Chondrocyte (in vitro differentiated cells): ENCODE measurements around the gene RGP1. TPM values are rescaled to one million over a fixed set of nuclear protein-coding genes. Genes with fewer than 3 reads are reported as not detected.

Source experiments
- DNase-seq: peaks from one replicate; pipeline ENCODE4 v3.0.0; 2021; ENCODE audit warnings: mixed read lengths, low spot score
- H3K27ac Mint-ChIP-seq: one replicate; pipeline ENCODE4 v1.8.0; 2021; ENCODE audit warnings: mild to moderate bottlenecking, moderate library complexity, mixed read lengths; ENCODE audit not compliant: unreplicated experiment
- H3K27me3 Mint-ChIP-seq: 2 replicates; pipeline ENCODE4 v1.8.0; 2021; ENCODE audit warnings: low read depth, mixed read lengths
- H3K36me3 Mint-ChIP-seq: 2 replicates; pipeline ENCODE4 v1.8.0; 2021; ENCODE audit warnings: low read depth, mixed read lengths
- H3K4me1 Mint-ChIP-seq: 2 replicates; pipeline ENCODE4 v1.8.0; 2021; ENCODE audit warnings: low read depth, mild to moderate bottlenecking, mixed read lengths
- H3K4me3 Mint-ChIP-seq: one replicate; pipeline ENCODE4 v1.8.0; 2021; ENCODE audit warnings: mild to moderate bottlenecking, moderate library complexity, mixed read lengths; ENCODE audit not compliant: unreplicated experiment
- H3K9me3 Mint-ChIP-seq: 2 replicates; pipeline ENCODE4 v1.8.0; 2021; ENCODE audit warnings: low read depth, mixed read lengths
- CTCF ChIP-seq: fragments of 200-600 bp; sonication (generic); IDR thresholded peaks from 2 replicates; pipeline ENCODE4 v1.5.0; 2021; ENCODE audit warnings: antibody characterized with exemption, mild to moderate bottlenecking, moderate library complexity
- total RNA-seq: library from RNA; stranded (reverse); gene quantifications from 3 replicates; pipeline ENCODE4 v1.2.1, GENCODE V29; 2021

Gene RGP1
- total RNA-seq, 1 donor from 2014 or later: 27.7 TPM

- no peaks in the 10 kb centered on the region for H3K36me3 Mint-ChIP-seq
- no peak for TF ChIP-seq CTCF
- H3K4me3 Mint-ChIP-seq: no peak overlapping the region
- no peaks in the 10 kb centered on the region for H3K27me3 Mint-ChIP-seq
- no peak overlapping the region for H3K27ac Mint-ChIP-seq
- DNase-seq: no peak
- H3K4me1 Mint-ChIP-seq: peaks cover 27% of the 10 kb centered on the region
- no peaks in the 10 kb centered on the region for H3K9me3 Mint-ChIP-seq
Measured at GRCh38 chr9:35763181-35763580, 14.1 kb downstream of the RGP1 start.

- TF ChIP-seq CTCF: no peak
- H3K4me1 Mint-ChIP-seq: peaks cover 21% of the 10 kb centered on the region
- no peak overlapping the region for H3K4me3 Mint-ChIP-seq
- H3K36me3 Mint-ChIP-seq: no peaks in the 10 kb centered on the region
- no peaks in the 10 kb centered on the region for H3K9me3 Mint-ChIP-seq
- H3K27ac Mint-ChIP-seq: no peak overlapping the region
- H3K27me3 Mint-ChIP-seq: no peaks in the 10 kb centered on the region
- no peak for DNase-seq
Measured at GRCh38 chr9:35763803-35764202, 14.7 kb downstream of the RGP1 start.

GRCh38 chr9:35766997-35767396 is 17.9 kb downstream of the RGP1 start:
- no peak for DNase-seq
- no peak overlapping the region for H3K27ac Mint-ChIP-seq
- no peaks in the 10 kb centered on the region for H3K36me3 Mint-ChIP-seq
- H3K4me1 Mint-ChIP-seq: no peaks in the 10 kb centered on the region
- no peaks in the 10 kb centered on the region for H3K27me3 Mint-ChIP-seq
- no peak for TF ChIP-seq CTCF
- no peak overlapping the region for H3K4me3 Mint-ChIP-seq
- H3K9me3 Mint-ChIP-seq: no peaks in the 10 kb centered on the region

GRCh38 chr9:35767458-35767857 is 18.4 kb downstream of the RGP1 start:
- no peaks in the 10 kb centered on the region for H3K27me3 Mint-ChIP-seq
- TF ChIP-seq CTCF: no peak
- no peak overlapping the region for H3K4me3 Mint-ChIP-seq
- no peak for DNase-seq
- H3K9me3 Mint-ChIP-seq: no peaks in the 10 kb centered on the region
- H3K4me1 Mint-ChIP-seq: no peaks in the 10 kb centered on the region
- no peak overlapping the region for H3K27ac Mint-ChIP-seq
- no peaks in the 10 kb centered on the region for H3K36me3 Mint-ChIP-seq

- Mint-ChIP-seq H3K27me3 (no peaks in the 10 kb centered on the region), H3K9me3 (no peaks in the 10 kb centered on the region), H3K27ac (no peak overlapping the region), H3K4me1 (no peaks in the 10 kb centered on the region), H3K36me3 (no peaks in the 10 kb centered on the region), H3K4me3 (no peak overlapping the region)
- DNase-seq: no peak
- TF ChIP-seq CTCF: no peak
Measured at GRCh38 chr9:35769763-35770162, 20.7 kb downstream of the RGP1 start.
